ENCODE results near the gene ZNF844. TPM values are rescaled to one million over a fixed set of nuclear protein-coding genes. Genes with fewer than 3 reads are reported as not detected.
A peak's percentile ranks its signal among the peaks of the same experiment; 100 is the strongest.

The ZNF844 gene
- total RNA-seq, 4 donors from 2014 or later = 16.4 to 25.6 (median 21.0) TPM

DNA sequence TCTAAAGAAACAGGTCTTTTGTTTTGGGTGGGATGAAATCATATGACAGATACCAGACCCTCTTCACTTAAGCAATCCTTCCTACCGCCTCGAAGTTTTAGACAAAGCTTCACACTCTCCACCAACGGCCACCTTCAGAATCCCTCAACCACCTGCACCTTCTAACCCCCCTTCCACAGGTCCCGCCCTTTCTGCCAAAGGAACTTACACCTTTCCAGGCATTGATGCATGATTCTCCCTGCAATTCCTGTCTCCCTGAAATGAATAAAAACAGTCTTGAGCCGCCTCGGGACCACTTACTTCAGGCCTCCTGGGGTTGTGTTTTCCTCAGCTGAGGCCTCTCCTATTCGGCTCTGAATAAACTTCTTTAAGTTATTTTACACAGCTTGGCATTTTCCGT, 29.9 kb upstream of the ZNF844 start:
- TF ChIP-seq, protein P1, sequence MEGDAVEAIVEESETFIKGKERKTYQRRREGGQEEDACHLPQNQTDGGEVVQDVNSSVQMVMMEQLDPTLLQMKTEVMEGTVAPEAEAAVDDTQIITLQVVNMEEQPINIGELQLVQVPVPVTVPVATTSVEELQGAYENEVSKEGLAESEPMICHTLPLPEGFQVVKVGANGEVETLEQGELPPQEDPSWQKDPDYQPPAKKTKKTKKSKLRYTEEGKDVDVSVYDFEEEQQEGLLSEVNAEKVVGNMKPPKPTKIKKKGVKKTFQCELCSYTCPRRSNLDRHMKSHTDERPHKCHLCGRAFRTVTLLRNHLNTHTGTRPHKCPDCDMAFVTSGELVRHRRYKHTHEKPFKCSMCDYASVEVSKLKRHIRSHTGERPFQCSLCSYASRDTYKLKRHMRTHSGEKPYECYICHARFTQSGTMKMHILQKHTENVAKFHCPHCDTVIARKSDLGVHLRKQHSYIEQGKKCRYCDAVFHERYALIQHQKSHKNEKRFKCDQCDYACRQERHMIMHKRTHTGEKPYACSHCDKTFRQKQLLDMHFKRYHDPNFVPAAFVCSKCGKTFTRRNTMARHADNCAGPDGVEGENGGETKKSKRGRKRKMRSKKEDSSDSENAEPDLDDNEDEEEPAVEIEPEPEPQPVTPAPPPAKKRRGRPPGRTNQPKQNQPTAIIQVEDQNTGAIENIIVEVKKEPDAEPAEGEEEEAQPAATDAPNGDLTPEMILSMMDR (IDR thresholded peaks at IDR 0.05) = no peak
- no peak for TF ChIP-seq POLR2A (IDR thresholded peaks at IDR 0.05)
- Histone ChIP-seq H3K27me3 (no peaks in the 10 kb centered on the region), H3K27ac (peak overlapping the region; percentile 92 to 97 (median 94)), H3K9me3 (no peaks in the 10 kb centered on the region), H3K4me3 (replicated peaks in 1 of 3) (peak overlapping the region in 2 of 3 donors; percentile 28 to 89), H3K4me1 (peaks cover 12 to 16% of the 10 kb centered on the region in 2 donors), H3K36me3 (no peaks in the 10 kb centered on the region)
- peak; percentile 24 to 41 for DNase-seq
- intact Hi-C loops (cut with DNase I) = no loop called here
- WGBS, 2 donors = 13 to 17% methylated on average over 8 of the region's 8 CpGs

DNA sequence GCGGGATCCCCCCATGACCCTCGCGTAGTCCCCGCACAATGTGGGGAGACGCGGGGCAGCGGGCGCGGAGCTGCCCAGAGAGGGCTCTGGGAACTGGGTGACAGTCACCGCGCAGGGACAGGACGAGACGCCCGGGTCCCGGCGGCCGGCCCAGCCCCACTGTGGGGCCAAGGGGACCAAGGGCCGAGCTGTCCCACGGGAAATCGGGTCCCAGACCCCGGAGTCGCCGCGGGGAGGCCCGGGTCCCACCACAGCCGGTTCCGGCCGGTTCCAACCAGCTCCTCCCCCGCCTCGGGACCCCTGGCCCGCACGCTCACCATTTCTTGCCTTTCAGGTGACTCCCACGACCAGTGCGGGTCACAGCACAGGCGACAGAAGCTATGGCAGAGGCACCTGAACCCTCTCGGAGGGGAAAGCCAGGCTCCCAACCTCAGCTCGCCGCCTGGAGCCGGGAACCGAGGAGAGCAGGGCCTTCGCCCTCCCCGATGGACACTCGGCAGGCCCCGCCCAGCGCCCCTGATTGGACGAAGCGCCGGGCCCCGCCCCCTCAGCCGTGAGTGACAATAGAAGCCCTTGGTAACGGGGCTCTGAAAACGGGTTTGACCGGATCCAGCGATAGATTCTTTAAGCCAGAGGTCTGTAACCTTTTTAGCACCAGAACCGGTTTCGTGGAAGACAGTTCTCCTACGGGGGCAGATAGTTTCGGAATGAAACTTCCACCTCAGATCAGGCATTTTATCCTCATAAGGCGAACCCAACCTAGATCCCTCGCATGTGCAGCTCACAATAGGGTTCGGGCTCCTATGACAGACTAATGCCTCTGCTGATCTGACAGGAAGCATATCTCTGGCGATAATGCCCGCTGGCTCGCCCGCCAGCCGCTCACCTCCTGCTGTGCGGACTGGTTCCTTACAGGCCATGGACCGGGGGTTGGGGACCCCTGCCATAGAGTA, 29.0 kb upstream of the ZNF844 start, which contains the start of gene ZNF433:
TSS of gene ZNF433 (minus strand) at position 460 of the 953 bp plus-strand sequence. CDS start at position 320, 140 bp downstream.
- H3K4me3 ChIP-seq (replicated peaks in 1 of 3) = peak within 1 kb of the TSS; percentile 66 to 89 (median 83)
- H3K27me3 ChIP-seq = no peaks in the 10 kb centered on the region
- H3K27ac ChIP-seq = peak within 1 kb of the TSS; percentile 92 to 97 (median 94)
- WGBS, 2 donors = 0 to 2% methylated on average over 25 to 50 of the region's 68 CpGs
- intact Hi-C loops (cut with DNase I) = no loop called here
- TF ChIP-seq, protein P1 (IDR thresholded peaks at IDR 0.05) = peak in 1 of 6 experiments; percentile 5
- TF ChIP-seq POLR2A (IDR thresholded peaks at IDR 0.05) = peak; percentile 62 to 95
- H3K9me3 ChIP-seq = no peaks in the 10 kb centered on the region
- peaks cover 12 to 16% of the 10 kb centered on the region in 2 donors for H3K4me1 ChIP-seq
- DNase-seq = peak; percentile 100
- H3K36me3 ChIP-seq = no peaks in the 10 kb centered on the region

DNA sequence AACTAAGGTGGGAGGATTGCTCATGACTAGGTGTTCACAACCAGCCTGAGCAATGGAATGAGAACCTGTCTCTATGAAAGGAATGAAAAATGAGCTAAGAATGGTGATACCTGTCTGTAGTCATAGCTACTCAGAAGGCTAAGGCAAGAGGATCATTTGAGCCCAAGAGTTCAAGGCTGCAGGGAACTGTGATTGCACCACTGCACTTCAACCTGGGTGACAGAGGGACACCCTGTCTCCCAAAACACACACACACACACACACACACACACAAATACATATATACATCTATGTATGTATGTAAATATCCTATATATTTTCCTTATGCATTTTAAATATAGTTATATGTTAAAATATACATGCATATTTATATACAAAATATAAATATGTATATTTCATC, 21.6 kb upstream of the ZNF844 start:
- Histone ChIP-seq H3K9me3 (no peaks in the 10 kb centered on the region), H3K36me3 (no peaks in the 10 kb centered on the region), H3K27ac (no peak overlapping the region), H3K27me3 (no peaks in the 10 kb centered on the region), H3K4me1 (no peaks in the 10 kb centered on the region), H3K4me3 (replicated peaks in 1 of 3) (no peak overlapping the region)
- intact Hi-C loops (cut with DNase I) = no loop called here
- TF ChIP-seq, protein P1 (IDR thresholded peaks at IDR 0.05) = no peak
- no peak for TF ChIP-seq POLR2A (IDR thresholded peaks at IDR 0.05)
- no peak for DNase-seq

DNA sequence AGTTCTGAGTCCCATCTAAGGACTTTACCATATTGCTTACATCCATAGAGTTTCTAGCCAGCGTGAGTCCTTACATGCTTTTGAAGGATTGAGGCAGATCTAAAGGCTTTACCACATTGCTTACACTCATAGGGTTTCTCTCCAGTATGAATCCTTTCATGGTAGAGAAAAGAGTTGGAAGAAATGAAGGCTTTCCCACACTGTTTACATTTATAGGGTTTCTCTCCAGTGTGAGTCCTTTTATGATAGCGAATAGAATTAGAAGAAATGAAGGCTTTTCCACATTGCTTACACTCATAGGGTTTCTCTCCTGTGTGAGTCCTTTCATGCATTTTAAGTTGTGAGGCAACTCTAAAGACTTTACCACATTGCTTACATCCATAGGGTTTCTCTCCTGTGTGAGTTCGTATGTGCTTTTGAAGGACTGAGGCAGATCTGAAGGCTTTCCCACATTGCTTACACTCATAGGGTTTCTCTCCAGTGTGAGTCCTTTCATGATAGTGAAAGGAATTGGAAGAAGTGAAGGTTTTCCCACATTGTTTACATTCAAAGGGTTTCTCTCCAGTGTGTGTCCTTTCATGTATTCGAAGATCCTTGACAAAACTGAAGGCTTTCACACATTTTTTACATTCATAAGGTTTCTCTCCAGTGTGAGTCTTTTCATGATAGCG, 20.6 kb upstream of the ZNF844 start:
- no peak overlapping the region for H3K4me3 ChIP-seq (replicated peaks in 1 of 3)
- H3K36me3 ChIP-seq = no peaks in the 10 kb centered on the region
- no peak for TF ChIP-seq POLR2A (IDR thresholded peaks at IDR 0.05)
- TF ChIP-seq, protein P1 (IDR thresholded peaks at IDR 0.05) = no peak
- WGBS, 2 donors = 93 to 96% methylated on average over 5 of the region's 5 CpGs
- no peaks in the 10 kb centered on the region for H3K4me1 ChIP-seq
- intact Hi-C loops (cut with DNase I) = no loop called here
- no peaks in the 10 kb centered on the region for H3K9me3 ChIP-seq
- no peak overlapping the region for H3K27ac ChIP-seq
- no peak for DNase-seq
- no peaks in the 10 kb centered on the region for H3K27me3 ChIP-seq
